Tibial artery (tissue), 4 donors: ENCODE data around the gene PIK3AP1.
"Not testable (repeated sequence)": the region's sequence is repeated elsewhere in the genome, so short reads cannot be mapped to it uniquely, and the experiment has no call there.

ENCODE experiments used
- DNase-seq, 2 donors: peaks; one replicate each; pipeline ENCODE4 v3.0.0-alpha.2; 2019
- H3K27ac ChIP-seq, 2 donors: fragments of 200-600 bp; sonication (generic) in 1 of 2; 1 replicate in 1 of 2; 2 replicates in 1 of 2; pipeline ENCODE4 v1.5.1; 2018 to 2019; ENCODE audit warnings: mild to moderate bottlenecking in 1 of 2
- H3K27me3 ChIP-seq, 2 donors: fragments of 200-600 bp; sonication (generic) in 1 of 2; one replicate each; pipeline versions ENCODE4 v1.5.1 to v1.6.0; 2016 to 2019
- H3K36me3 ChIP-seq, 3 donors: fragments of 200-600 bp; sonication (generic) in 2 of 3; one replicate each; pipeline ENCODE4 v1.5.1; 2016 to 2019; ENCODE audit warnings: mild to moderate bottlenecking in 2 of 3
- H3K4me1 ChIP-seq, 4 donors: fragments of 200-600 bp; sonication (generic) in 2 of 4; 1 replicate in 3 of 4; 2 replicates in 1 of 4; pipeline ENCODE4 v1.5.1; 2016 to 2019
- H3K4me3 ChIP-seq, 2 donors: fragments of 200-600 bp; sonication (generic) in 1 of 2; 1 replicate in 1 of 2; 2 replicates in 1 of 2; pipeline ENCODE4 v1.5.1; 2018 to 2019; ENCODE audit warnings: mild to moderate bottlenecking in 2 of 2
- H3K9me3 ChIP-seq, 3 donors: fragments of 200-600 bp; sonication (generic) in 1 of 3; one replicate each; pipeline ENCODE4 v1.5.1; 2016 to 2019
- intact Hi-C: fragments of 100-400 bp; cut with DNase I; formaldehyde crosslinking; loops from one replicate; pipeline ENCODE4 v1.15.0; 2023; ENCODE audit warnings: low total_unique reads
- TF ChIP-seq, protein P1 (sequence below), 2 experiments: fragments of 200-600 bp in 1 of 2; fragments of 450-650 bp in 1 of 2; IDR thresholded peaks; one replicate each; pipeline ENCODE4 v1.5.1; 2017 to 2019; ENCODE audit warnings: antibody characterized with exemption in 2 of 2, mild to moderate bottlenecking in 1 of 2, moderate library complexity in 1 of 2

The PIK3AP1 gene

DNA sequence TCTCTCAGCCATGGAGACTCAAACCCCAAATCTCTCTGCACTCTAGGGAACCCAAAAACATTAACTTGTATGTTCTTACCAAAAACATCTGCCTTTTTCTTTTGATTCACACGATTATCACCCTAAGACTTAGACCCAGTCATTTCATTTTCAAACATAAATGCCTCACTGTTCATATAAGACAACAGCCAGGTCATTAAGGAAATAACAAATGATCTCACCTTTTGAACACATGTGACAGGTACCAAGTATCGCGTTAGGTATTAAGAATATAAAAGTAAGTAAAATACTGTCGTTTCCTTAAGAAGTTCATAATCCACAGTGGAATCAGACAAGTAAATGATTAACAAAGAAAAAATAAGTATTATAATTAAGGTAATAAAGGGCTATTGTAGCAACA, 142.3 kb downstream of the PIK3AP1 start:
- Histone ChIP-seq H3K27me3 (no peaks in the 10 kb centered on the region), H3K9me3 (no peaks in the 10 kb centered on the region), H3K4me3 (no peak overlapping the region), H3K36me3 (no peaks in the 10 kb centered on the region), H3K4me1 (peaks cover 0 to 58% (median 33%) of the 10 kb centered on the region in 4 donors), H3K27ac (no peak overlapping the region)
- DNase-seq: no peak
- intact Hi-C loops: no loop called here
- TF ChIP-seq, protein P1, sequence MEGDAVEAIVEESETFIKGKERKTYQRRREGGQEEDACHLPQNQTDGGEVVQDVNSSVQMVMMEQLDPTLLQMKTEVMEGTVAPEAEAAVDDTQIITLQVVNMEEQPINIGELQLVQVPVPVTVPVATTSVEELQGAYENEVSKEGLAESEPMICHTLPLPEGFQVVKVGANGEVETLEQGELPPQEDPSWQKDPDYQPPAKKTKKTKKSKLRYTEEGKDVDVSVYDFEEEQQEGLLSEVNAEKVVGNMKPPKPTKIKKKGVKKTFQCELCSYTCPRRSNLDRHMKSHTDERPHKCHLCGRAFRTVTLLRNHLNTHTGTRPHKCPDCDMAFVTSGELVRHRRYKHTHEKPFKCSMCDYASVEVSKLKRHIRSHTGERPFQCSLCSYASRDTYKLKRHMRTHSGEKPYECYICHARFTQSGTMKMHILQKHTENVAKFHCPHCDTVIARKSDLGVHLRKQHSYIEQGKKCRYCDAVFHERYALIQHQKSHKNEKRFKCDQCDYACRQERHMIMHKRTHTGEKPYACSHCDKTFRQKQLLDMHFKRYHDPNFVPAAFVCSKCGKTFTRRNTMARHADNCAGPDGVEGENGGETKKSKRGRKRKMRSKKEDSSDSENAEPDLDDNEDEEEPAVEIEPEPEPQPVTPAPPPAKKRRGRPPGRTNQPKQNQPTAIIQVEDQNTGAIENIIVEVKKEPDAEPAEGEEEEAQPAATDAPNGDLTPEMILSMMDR (IDR thresholded peaks at IDR 0.05): no peak

DNA sequence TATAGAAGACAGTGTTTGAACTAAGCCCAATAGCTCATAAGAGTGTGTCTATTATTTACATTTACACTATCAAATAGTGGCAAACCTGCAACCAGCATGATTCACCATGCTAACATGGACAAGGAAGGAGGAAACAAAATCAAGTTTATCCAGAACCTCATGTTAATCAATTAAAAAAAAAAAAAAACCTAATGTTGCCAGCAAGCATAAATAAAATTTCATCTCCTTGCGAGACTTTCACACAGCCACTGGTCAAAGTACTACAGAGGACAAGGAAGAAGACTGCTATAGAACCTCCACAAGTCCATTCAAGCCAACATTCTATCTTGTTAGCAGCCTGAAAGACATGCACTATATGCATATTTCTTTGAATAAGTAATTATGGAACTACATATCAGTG, 143.2 kb downstream of the PIK3AP1 start:
- Histone ChIP-seq H3K4me3 (no peak overlapping the region), H3K9me3 (no peaks in the 10 kb centered on the region), H3K27ac (no peak overlapping the region), H3K36me3 (no peaks in the 10 kb centered on the region), H3K4me1 (peaks cover 0 to 49% (median 26%) of the 10 kb centered on the region in 4 donors), H3K27me3 (no peaks in the 10 kb centered on the region)
- TF ChIP-seq, protein P1 (IDR thresholded peaks at IDR 0.05): no peak
- intact Hi-C loops: no loop called here
- no peak for DNase-seq

DNA sequence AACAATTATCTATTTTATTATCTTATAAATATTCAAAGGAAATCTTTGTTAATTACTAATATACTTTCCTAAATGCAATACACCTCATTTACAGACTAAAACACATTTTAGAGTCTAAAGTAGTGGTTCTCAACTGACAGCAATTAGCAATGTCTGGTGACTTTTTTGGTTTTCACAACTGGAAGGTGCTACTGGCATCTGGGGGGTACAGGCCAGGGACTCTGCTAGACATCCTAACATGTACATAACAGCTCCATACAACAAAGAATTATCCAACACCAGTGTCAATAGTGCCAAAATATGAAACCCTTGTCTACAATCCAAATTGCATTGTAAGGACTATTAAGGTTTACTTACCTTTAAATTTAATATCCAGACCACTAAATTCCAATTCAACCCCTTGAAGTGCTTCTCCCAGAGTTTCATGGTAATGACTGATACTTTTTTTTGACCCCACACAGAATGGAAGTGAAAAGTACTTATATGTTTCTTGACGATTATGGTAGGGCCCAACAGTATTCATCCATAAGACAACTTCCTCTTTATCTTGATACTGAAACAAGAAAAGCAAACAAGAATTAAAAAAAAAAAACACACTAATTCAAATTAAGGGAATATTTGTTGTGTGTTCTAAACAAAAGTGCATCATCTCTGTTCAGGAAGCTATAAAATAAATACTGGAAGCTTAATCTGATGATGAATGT, 143.9 kb downstream of the PIK3AP1 start:
- H3K4me1 ChIP-seq: peaks cover 0 to 43% (median 21%) of the 10 kb centered on the region in 4 donors
- no peak overlapping the region for H3K4me3 ChIP-seq
- H3K27me3 ChIP-seq: no peaks in the 10 kb centered on the region
- TF ChIP-seq, protein P1 (IDR thresholded peaks at IDR 0.05): no peak
- no peak for DNase-seq
- H3K9me3 ChIP-seq: no peaks in the 10 kb centered on the region
- no peaks in the 10 kb centered on the region for H3K36me3 ChIP-seq
- intact Hi-C loops: no loop called here
- no peak overlapping the region for H3K27ac ChIP-seq

DNA sequence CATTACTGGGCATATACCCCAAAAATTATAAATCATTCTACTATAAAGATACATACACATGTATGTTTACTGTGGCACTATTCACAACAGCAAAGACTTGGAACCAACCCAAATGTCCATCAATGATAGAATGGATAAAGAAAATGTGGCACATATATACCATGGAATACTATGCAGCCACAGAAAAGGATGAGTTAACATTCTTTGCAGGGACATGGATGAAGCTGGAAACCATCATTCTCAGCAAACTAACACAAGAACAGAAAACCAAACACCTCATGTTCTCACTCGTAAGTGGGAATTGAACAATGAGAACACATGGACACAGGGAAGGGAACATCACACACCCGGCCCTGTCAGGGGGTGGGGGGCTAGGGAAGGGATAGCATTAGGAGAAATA, 145.8 kb downstream of the PIK3AP1 start:
- peaks cover 0 to 28% (median 19%) of the 10 kb centered on the region in 4 donors for H3K4me1 ChIP-seq
- H3K9me3 ChIP-seq, H3K27ac ChIP-seq, H3K36me3 ChIP-seq, H3K4me3 ChIP-seq, H3K27me3 ChIP-seq, DNase-seq, intact Hi-C loops: not testable (repeated sequence)

DNA sequence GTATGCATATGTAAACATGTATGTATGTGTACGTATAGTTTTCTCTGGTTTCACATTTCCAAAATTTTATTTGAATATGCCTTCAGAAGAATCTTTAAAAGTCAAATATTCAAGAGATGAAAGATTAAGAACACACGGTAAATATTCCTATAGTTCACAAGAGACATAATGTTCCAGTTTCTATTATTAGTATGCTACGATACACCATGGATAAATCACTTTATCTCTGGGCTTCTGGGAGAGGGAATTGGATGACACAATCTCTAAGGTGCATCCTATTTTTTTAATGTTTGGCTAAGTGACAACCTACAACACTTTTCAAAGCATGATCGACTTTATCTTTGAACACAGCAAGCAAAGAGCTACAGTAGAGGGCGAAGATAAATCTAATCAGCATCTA, 147.3 kb downstream of the PIK3AP1 start:
- Histone ChIP-seq H3K4me1 (peaks cover 0 to 22% (median 10%) of the 10 kb centered on the region in 4 donors), H3K9me3 (no peaks in the 10 kb centered on the region), H3K36me3 (no peaks in the 10 kb centered on the region), H3K27ac (no peak overlapping the region), H3K27me3 (no peaks in the 10 kb centered on the region), H3K4me3 (no peak overlapping the region)
- TF ChIP-seq, protein P1 (IDR thresholded peaks at IDR 0.05): no peak
- intact Hi-C loops: no loop called here
- no peak for DNase-seq

DNA sequence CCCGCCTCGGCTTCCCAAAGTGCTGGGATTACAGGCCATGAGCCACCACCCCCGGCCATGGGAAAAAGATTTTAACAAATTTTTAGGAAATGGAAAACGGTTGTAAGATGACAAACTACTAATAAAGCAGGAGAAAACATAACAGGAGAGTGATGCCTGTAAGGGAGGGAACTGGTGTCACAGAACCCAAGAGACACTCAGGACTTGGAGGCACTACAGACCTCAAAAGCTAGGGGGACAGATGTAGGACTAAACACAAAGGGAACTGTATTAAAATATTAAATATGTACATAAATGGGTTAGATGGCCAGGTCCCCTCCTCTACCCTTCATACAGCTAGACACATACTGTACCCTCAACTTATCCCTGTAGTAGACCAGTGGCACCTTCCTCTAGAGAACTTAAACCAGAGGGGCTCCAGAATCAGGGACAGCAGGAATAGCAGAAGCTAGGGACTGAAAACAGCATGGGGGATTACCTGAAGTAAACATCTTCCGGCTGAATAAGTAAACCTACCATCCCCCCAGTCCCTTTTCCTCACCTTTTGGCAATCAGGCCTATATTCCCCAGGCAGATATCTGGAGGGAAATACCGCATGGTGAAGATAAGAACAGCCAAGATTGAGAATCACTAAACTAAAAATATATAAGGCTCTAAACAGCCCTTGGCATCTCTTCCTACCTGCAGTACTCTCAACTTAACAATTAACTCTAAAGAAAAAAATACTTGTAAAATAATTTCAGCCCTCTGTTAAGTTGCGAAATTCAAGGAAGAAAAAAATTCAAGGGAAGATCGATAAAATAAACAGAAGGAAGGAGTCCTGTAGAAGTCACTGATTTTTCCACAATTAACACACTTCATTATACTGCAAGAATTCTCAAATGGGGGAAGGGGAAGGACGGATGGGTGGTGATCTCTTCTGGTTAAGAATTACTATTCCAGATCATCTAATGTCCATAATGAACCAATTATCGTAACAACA, 149.0 kb downstream of the PIK3AP1 start:
- no peak for DNase-seq
- intact Hi-C loops: no loop called here
- TF ChIP-seq, protein P1 (IDR thresholded peaks at IDR 0.05): no peak

More for the DNA sequence above, 149.0 kb downstream of the PIK3AP1 start:
- H3K36me3 ChIP-seq: no peaks in the 10 kb centered on the region
- no peaks in the 10 kb centered on the region for H3K9me3 ChIP-seq
- H3K27ac ChIP-seq: no peak overlapping the region
- peaks cover 0 to 11% (median 10%) of the 10 kb centered on the region in 4 donors for H3K4me1 ChIP-seq
- H3K4me3 ChIP-seq: no peak overlapping the region
- no peaks in the 10 kb centered on the region for H3K27me3 ChIP-seq
